K562 (cell line): Measurements from ENCODE around the gene BIN1. TPM values are rescaled to one million over a fixed set of nuclear protein-coding genes. Genes with fewer than 3 reads are reported as not detected.

ENCODE experiments used
- ATAC-seq: fragments of 200-7000 bp; cut with Tn5 transposase; 3 replicates; pipeline ENCODE4 v1.9.1; 2020; ENCODE audit warnings: moderate library complexity
- BruUV-seq: library from RNA; stranded (reverse); fragments of 400-500 nt; replicated peaks from 2 replicates; lab custom pipeline; 2021; lab: Mats Ljungman, UMichigan
- CTCF ChIA-PET: fragments of 300-600 bp; formaldehyde crosslinking; extraction: SDS; loops from one replicate; lab custom pipeline; 2021; ENCODE audit warnings: low intra/inter-chr PET ratio; lab: Yijun Ruan, JAX
- POLR2A ChIA-PET: fragments of 300-600, 350-650 bp; sonication (Branson Sonifier 250); formaldehyde crosslinking; extraction: SDS; loops from one replicate; lab custom pipeline; 2021; ENCODE audit warnings: antibody characterized with exemption, inconsistent platforms; lab: Yijun Ruan, JAX
- DNase-seq, 4 experiments: peaks; one replicate each; pipeline versions ENCODE4 v3.0.0 to v3.0.0-alpha.2; 2011 to 2018; ENCODE audit warnings: low spot score in 3 of 4, mixed read lengths in 3 of 4; ENCODE audit errors: extremely low read depth in 1 of 4
- FAIRE-seq: peaks from 2 replicates; lab custom pipeline; 2011; peaks lifted over from hg19 to GRCh38; lab: Jason Lieb, UNC
- H2AFZ ChIP-seq: 2 replicates; pipeline ENCODE4 v1.6.0; 2011; ENCODE audit warnings: low read depth, low read length, control low read depth, inconsistent platforms
- H3K27ac ChIP-seq: fragments of 200-600 bp; 3 replicates; pipeline ENCODE4 v1.8.0; 2011; ENCODE audit warnings: low read depth, mild to moderate bottlenecking, control low read depth, inconsistent platforms, low read length, moderate library complexity, mixed read lengths; ENCODE audit errors: extremely low read depth
- H3K27me3 ChIP-seq, 2 experiments: fragments of 300-600 bp in 1 of 2; 2 replicates in 1 of 2; 3 replicates in 1 of 2; pipeline versions ENCODE4 v1.6.0 to v1.8.0; 2011; ENCODE audit warnings: inconsistent platforms in 2 of 2, low read length in 2 of 2, mild to moderate bottlenecking in 1 of 2, mixed read lengths in 1 of 2, moderate library complexity in 1 of 2; ENCODE audit not compliant: control insufficient read depth in 2 of 2, insufficient read depth in 2 of 2
- H3K36me3 ChIP-seq: fragments of 300-600 bp; 3 replicates; pipeline ENCODE4 v1.8.0; 2011; ENCODE audit warnings: mild to moderate bottlenecking, low read length, inconsistent platforms; ENCODE audit not compliant: control insufficient read depth, insufficient read depth
- H3K4me1 ChIP-seq, 2 experiments: fragments of 200-600 bp in 1 of 2; replicated peaks in 1 of 2; 2 replicates in 1 of 2; 3 replicates in 1 of 2; pipeline versions ENCODE4 v1.5.1 to v1.8.0; 2011; ENCODE audit warnings: inconsistent platforms in 2 of 2, low read length in 2 of 2, mild to moderate bottlenecking in 1 of 2, mixed read lengths in 1 of 2, moderate library complexity in 1 of 2; ENCODE audit not compliant: control insufficient read depth in 2 of 2, insufficient read depth in 2 of 2
- H3K4me2 ChIP-seq: 2 replicates; pipeline ENCODE4 v1.6.1; 2011; ENCODE audit warnings: low read length, control low read depth, inconsistent platforms, mixed read lengths; ENCODE audit not compliant: insufficient read depth
- H3K4me3 ChIP-seq: fragments of 200-600 bp; sonication (generic), shearing (Covaris generic); 2 replicates; pipeline ENCODE4 v1.5.1; 2016; ENCODE audit warnings: control low read depth, inconsistent platforms
- H3K79me2 ChIP-seq: fragments of 200-600 bp; 3 replicates; pipeline ENCODE4 v1.8.0; 2011; ENCODE audit warnings: low read length, inconsistent platforms; ENCODE audit not compliant: control insufficient read depth, insufficient read depth
- H3K9ac ChIP-seq, 2 experiments: 2 replicates each; pipeline versions ENCODE4 v1.6.0 to v1.6.1; 2011; ENCODE audit warnings: low read depth in 2 of 2, low read length in 2 of 2, control low read depth in 1 of 2, inconsistent platforms in 1 of 2, mild to moderate bottlenecking in 1 of 2, mixed read lengths in 1 of 2; ENCODE audit not compliant: insufficient read depth in 1 of 2
- H3K9me1 ChIP-seq: one replicate; pipeline ENCODE4 v1.6.0; 2011; ENCODE audit warnings: inconsistent platforms, mild to moderate bottlenecking, low read length, moderate library complexity; ENCODE audit not compliant: control insufficient read depth, insufficient read depth
- H3K9me3 ChIP-seq: replicated peaks from 2 replicates; pipeline ENCODE4 v1.5.1; 2011; ENCODE audit warnings: low read depth, low read length, inconsistent platforms; ENCODE audit not compliant: control insufficient read depth, insufficient read depth
- H4K20me1 ChIP-seq: replicated peaks from 2 replicates; pipeline ENCODE4 v1.6.1; 2011; ENCODE audit warnings: low read length, inconsistent platforms, mixed read lengths; ENCODE audit not compliant: control insufficient read depth, insufficient read depth
- MXI1 ChIP-seq: IDR thresholded peaks from 2 replicates; pipeline ENCODE4 v1.6.1; 2011; ENCODE audit warnings: low read depth, mild to moderate bottlenecking, improper control_type of control experiment, low read length
- PTRF ChIP-seq: fragments of 450-650 bp; IDR thresholded peaks from 2 replicates; pipeline ENCODE4 v1.6.1; 2016; ENCODE audit warnings: mild to moderate bottlenecking, missing genetic modification characterization, missing compliant biosample characterization
- ZFP36 ChIP-seq: fragments of 150-350 bp; IDR thresholded peaks from 2 replicates; pipeline ENCODE4 v1.6.1; 2018; ENCODE audit warnings: low read length, low read depth; ENCODE audit not compliant: partially characterized antibody
- ZKSCAN8 ChIP-seq: fragments of 200-800 bp; sonication (Bioruptor generic); IDR thresholded peaks from 2 replicates; pipeline ENCODE4 v1.6.1; 2016; ENCODE audit warnings: missing genetic modification characterization, missing compliant biosample characterization
- ZNF311 ChIP-seq: fragments of 250-450 bp; sonication (Bioruptor Pico); IDR thresholded peaks from 2 replicates; pipeline ENCODE4 v1.4.0; 2020; ENCODE audit warnings: mild to moderate bottlenecking, moderate library complexity
- WGBS: fragments of 100-300 bp; shearing (Covaris generic); methylation state at CpG from one replicate; pipeline ENCODE4 v1.1.6; 2016; ENCODE audit warnings: low coverage, mixed read lengths; ENCODE audit not compliant: insufficient coverage; ENCODE audit errors: missing lambda C conversion rate; 5-methylcytosine and 5-hydroxymethylcytosine counted together
- in situ Hi-C: fragments of 300-500 bp; cut with MboI; formaldehyde crosslinking; loops from 4 replicates; pipeline ENCODE4 v1.15.0; 2018; ENCODE audit warnings: inconsistent platforms, mixed read lengths
- intact Hi-C: fragments of 100-400 bp; cut with micrococcal nuclease; formaldehyde crosslinking; loops from 2 replicates; pipeline ENCODE4 v1.14.2; 2022
- polyA plus RNA-seq, 8 experiments: library from polyadenylated mRNA; depleted of rRNA in 4 of 8; stranded (reverse) in 5 of 8; unstranded in 3 of 8; fragments of >200 nt; fragmentation: Nextera tagmentation in 2 of 8; fragmentation: Illumina TruSeq in 1 of 8; extraction: Ambion mirVana in 2 of 8; extraction: Trizol in 1 of 8; gene quantifications; 2 replicates each; pipeline versions ENCODE4 v1.2.1 to v1.2.3, GENCODE V29; 2011 to 2014; ENCODE audit warnings: inconsistent platforms in 1 of 8, missing spikeins in 1 of 8
- total RNA-seq, 7 experiments: library from RNA; depleted of rRNA in 6 of 7; stranded (reverse); fragments of >200 nt in 6 of 7; fragmentation: Illumina TruSeq in 2 of 7; extraction: Trizol in 2 of 7; gene quantifications; 2 replicates each; pipeline versions ENCODE4 v1.2.1 to v1.2.3, GENCODE V29; 2011 to 2021; ENCODE audit warnings: low replicate concordance in 1 of 7
- TF ChIP-seq, protein P1 (sequence below), 2 experiments: fragments of 450-650 bp in 1 of 2; sonication (generic) in 1 of 2; formaldehyde crosslinking in 1 of 2; IDR thresholded peaks; 2 replicates each; pipeline versions ENCODE4 v1.7.1 to v1.9.0; 2016 to 2022; ENCODE audit warnings: inconsistent platforms in 1 of 2, mild to moderate bottlenecking in 1 of 2, missing genetic modification reagents in 1 of 2

BIN1 gene
- total and polyA plus RNA-seq, 9 of the 15 experiments (the other 6 are each of a cell fraction or from before 2014, with no cell fraction given): 0.04 to 2.8 (median 0.79) TPM; not detected in 1

DNA sequence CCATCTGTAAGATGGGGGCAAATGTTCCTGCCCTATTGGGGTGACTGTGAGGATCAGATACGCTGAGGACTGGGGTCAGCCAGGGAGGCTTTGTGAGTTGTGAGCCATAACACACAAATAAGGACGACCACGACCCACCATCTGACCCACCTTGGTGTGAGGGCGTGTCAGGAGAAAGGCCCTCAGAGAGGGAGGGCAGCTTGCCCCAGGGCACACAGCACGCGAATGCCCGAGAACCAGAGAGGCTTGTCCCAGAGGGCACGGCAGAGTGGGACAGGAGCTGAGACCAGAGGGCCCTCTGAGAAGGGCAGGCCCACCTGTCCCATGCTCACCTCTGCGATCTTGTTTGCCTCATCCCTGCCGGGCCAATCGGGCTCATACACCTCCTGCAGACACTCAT, 36.7 kb downstream of the BIN1 start:
- no peaks in the 10 kb centered on the region for H3K36me3 ChIP-seq
- no peaks in the 10 kb centered on the region for H3K9me3 ChIP-seq
- H3K9ac ChIP-seq: no peak overlapping the region; a peak in 1 of 4 replicates
- in situ Hi-C loops (no loop called here), intact Hi-C loops (no loop called here)
- H3K27me3 ChIP-seq: no peaks in the 10 kb centered on the region
- H3K9me1 ChIP-seq: no peaks in the 10 kb centered on the region
- no peak overlapping the region for H3K4me3 ChIP-seq
- no TSS peak for BruUV-seq
- POLR2A ChIA-PET: interaction anchor here (0.7 to 1.2 kb wide), 2 partner anchors 9 to 14 kb away, joined by 3 to 4 read pairs; no protein-coding TSS in a partner anchor
- H3K4me1 ChIP-seq: peaks cover 7 to 39% of the 10 kb centered on the region in 2 experiments
- WGBS: 50% methylated on average over 6 of the region's 11 CpGs
- no peak overlapping the region for H3K27ac ChIP-seq
- H4K20me1 ChIP-seq: no peaks in the 10 kb centered on the region
- H3K79me2 ChIP-seq: no peaks in the 10 kb centered on the region
- peak; percentile 7 for TF ChIP-seq ZFP36
- TF ChIP-seq ZNF311 (CRISPR knock-in tag): no peak
- H2AFZ ChIP-seq: no peak overlapping the region
- FAIRE-seq (no peak), DNase-seq (no peak), ATAC-seq (no peak)
- CTCF ChIA-PET: no interaction called here
- H3K4me2 ChIP-seq: no peak overlapping the region

DNA sequence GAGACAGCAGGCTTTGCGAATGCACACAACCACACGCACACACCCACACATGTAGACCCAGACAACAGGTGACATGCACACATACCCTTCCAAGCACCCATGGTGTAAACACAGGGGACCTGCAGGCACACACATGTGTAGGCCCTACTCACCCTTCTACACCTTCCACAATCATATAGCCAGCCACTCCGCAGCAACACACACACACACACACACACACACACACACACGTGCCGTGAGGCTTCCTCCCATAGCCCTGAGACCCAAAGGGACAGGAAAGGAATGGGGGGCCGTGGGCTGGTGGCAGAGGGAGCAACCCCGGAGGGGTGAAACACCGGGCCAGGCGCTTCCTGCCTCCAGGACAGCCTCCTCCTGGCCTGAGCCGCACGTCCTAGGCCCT, 37.4 kb downstream of the BIN1 start:
- peaks cover 13 to 46% of the 10 kb centered on the region in 2 experiments for H3K4me1 ChIP-seq
- H3K4me2 ChIP-seq: no peak overlapping the region
- peak overlapping the region in 1 of 2 experiments; percentile 9; a peak in 2 of 4 replicates for H3K9ac ChIP-seq
- no peak overlapping the region for H3K4me3 ChIP-seq
- H2AFZ ChIP-seq: no peak overlapping the region
- no peaks in the 10 kb centered on the region for H3K79me2 ChIP-seq
- H4K20me1 ChIP-seq: no peaks in the 10 kb centered on the region
- POLR2A ChIA-PET: no interaction called here
- no peaks in the 10 kb centered on the region for H3K9me3 ChIP-seq
- 53% methylated on average over 7 of the region's 11 CpGs for WGBS
- no TSS peak for BruUV-seq
- no peaks in the 10 kb centered on the region for H3K9me1 ChIP-seq
- H3K27ac ChIP-seq: no peak overlapping the region
- no peaks in the 10 kb centered on the region for H3K36me3 ChIP-seq
- CTCF ChIA-PET: no interaction called here
- in situ Hi-C loops (no loop called here), intact Hi-C loops (loop anchor here (5.0 kb wide), 1 partner anchor 103 kb away; no protein-coding TSS in a partner anchor)
- no peak for ATAC-seq
- FAIRE-seq: no peak
- H3K27me3 ChIP-seq: no peaks in the 10 kb centered on the region
- no peak for DNase-seq
- TF ChIP-seq PTRF (tag) (no peak), ZKSCAN8 (CRISPR knock-in tag) (no peak), MXI1 (no peak)
- TF ChIP-seq, protein P1, sequence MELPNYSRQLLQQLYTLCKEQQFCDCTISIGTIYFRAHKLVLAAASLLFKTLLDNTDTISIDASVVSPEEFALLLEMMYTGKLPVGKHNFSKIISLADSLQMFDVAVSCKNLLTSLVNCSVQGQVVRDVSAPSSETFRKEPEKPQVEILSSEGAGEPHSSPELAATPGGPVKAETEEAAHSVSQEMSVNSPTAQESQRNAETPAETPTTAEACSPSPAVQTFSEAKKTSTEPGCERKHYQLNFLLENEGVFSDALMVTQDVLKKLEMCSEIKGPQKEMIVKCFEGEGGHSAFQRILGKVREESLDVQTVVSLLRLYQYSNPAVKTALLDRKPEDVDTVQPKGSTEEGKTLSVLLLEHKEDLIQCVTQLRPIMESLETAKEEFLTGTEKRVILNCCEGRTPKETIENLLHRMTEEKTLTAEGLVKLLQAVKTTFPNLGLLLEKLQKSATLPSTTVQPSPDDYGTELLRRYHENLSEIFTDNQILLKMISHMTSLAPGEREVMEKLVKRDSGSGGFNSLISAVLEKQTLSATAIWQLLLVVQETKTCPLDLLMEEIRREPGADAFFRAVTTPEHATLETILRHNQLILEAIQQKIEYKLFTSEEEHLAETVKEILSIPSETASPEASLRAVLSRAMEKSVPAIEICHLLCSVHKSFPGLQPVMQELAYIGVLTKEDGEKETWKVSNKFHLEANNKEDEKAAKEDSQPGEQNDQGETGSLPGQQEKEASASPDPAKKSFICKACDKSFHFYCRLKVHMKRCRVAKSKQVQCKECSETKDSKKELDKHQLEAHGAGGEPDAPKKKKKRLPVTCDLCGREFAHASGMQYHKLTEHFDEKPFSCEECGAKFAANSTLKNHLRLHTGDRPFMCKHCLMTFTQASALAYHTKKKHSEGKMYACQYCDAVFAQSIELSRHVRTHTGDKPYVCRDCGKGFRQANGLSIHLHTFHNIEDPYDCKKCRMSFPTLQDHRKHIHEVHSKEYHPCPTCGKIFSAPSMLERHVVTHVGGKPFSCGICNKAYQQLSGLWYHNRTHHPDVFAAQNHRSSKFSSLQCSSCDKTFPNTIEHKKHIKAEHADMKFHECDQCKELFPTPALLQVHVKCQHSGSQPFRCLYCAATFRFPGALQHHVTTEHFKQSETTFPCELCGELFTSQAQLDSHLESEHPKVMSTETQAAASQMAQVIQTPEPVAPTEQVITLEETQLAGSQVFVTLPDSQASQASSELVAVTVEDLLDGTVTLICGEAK (IDR thresholded peaks at IDR 0.05): no peak
- TF ChIP-seq, protein P1 (CRISPR knock-in tag; IDR thresholded peaks at IDR 0.05): no peak
